ENCODE results near the gene CCNYL1. TPM values are rescaled to one million over a fixed set of nuclear protein-coding genes. Genes with fewer than 3 reads are reported as not detected.

The CCNYL1 gene
- total RNA-seq, 6 experiments from 2014 or later: 7.1 to 11.9 (median 9.4) TPM

DNA sequence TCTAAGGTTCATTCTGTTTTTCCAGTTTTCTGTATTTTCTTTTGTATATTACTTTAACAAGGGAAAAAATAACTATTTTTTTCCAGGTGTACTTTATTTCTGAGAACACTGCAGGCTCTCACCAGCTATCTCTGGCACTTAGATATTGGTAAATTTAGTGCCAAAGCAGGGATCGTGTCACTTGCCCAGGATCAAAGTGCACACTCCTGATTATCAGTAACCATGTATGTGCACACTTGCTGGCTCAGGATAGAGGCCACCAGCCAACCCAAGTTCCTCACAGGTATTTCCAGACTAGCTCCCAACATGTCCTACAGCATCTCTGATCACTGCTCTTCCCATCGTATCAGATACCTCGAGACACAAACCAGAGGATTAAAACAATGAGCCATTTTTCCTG, 64.0 kb downstream of the CCNYL1 start:
- Histone ChIP-seq H3K4me3 (no peak overlapping the region), H3K4me1 (peaks cover 0 to 36% (median 17%) of the 10 kb centered on the region in 4 donors), H3K9me3 (no peaks in the 10 kb centered on the region), H3K27me3 (no peaks in the 10 kb centered on the region), H3K27ac (peak overlapping the region; percentile 17 to 84 (median 49)), H3K36me3 (no peaks in the 10 kb centered on the region)
- intact Hi-C loops (cut with DNase I): no loop called here
- WGBS (ENCODE audit: insufficient coverage, low coverage, low lambda C conversion rate, missing lambda C conversion rate): 25% methylated on average over 3 of the region's 3 CpGs
- DNase-seq: peak; percentile 47 to 87 (median 73)
- peak; percentile 22 for TF ChIP-seq POLR2A (IDR thresholded peaks at IDR 0.05)
- TF ChIP-seq CTCF (IDR thresholded peaks at IDR 0.05): no peak
- ATAC-seq: peak; percentile 73 to 85 (median 82)

- TF ChIP-seq POLR2A (IDR thresholded peaks at IDR 0.05) (no peak), CTCF (IDR thresholded peaks at IDR 0.05) (no peak)
- Histone ChIP-seq H3K9me3 (no peaks in the 10 kb centered on the region), H3K27me3 (no peaks in the 10 kb centered on the region), H3K4me3 (no peak overlapping the region), H3K27ac (peak overlapping the region in 1 of 3 donors; percentile 84), H3K36me3 (no peaks in the 10 kb centered on the region), H3K4me1 (peaks cover 0 to 46% (median 17%) of the 10 kb centered on the region in 4 donors)
- 73% methylated on average over 5 of the region's 6 CpGs for WGBS (ENCODE audit: insufficient coverage, low coverage, low lambda C conversion rate, missing lambda C conversion rate)
- intact Hi-C loops (cut with DNase I): no loop called here
- peak in 2 of 4 donors; percentile 34 to 56 for ATAC-seq
- DNase-seq: peak in 1 of 3 donors; percentile 55
Observed at GRCh38 chr2:207777124-207777523, 65.7 kb downstream of the CCNYL1 start.

- no peak for TF ChIP-seq POLR2A (IDR thresholded peaks at IDR 0.05)
- no peak for TF ChIP-seq CTCF (IDR thresholded peaks at IDR 0.05)
- Histone ChIP-seq H3K36me3 (no peaks in the 10 kb centered on the region), H3K4me1 (peaks cover 0 to 58% (median 22%) of the 10 kb centered on the region in 4 donors), H3K27me3 (no peaks in the 10 kb centered on the region), H3K4me3 (no peak overlapping the region), H3K27ac (no peak overlapping the region), H3K9me3 (no peaks in the 10 kb centered on the region)
- 77% methylated on average over 2 of the region's 4 CpGs for WGBS (ENCODE audit: insufficient coverage, low coverage, low lambda C conversion rate, missing lambda C conversion rate)
- DNase-seq: peak in 1 of 3 donors; percentile 40
- no peak for ATAC-seq
- intact Hi-C loops (cut with DNase I): no loop called here
Observed at GRCh38 chr2:207778298-207778882, 67.0 kb downstream of the CCNYL1 start.

- DNase-seq (no peak), ATAC-seq (no peak)
- no peak overlapping the region for H3K4me3 ChIP-seq
- intact Hi-C loops (cut with DNase I): no loop called here
- no peaks in the 10 kb centered on the region for H3K36me3 ChIP-seq
- TF ChIP-seq CTCF (IDR thresholded peaks at IDR 0.05) (no peak), POLR2A (IDR thresholded peaks at IDR 0.05) (no peak)
- no peak overlapping the region for H3K27ac ChIP-seq
- 78% methylated on average over 7 of the region's 11 CpGs for WGBS (ENCODE audit: insufficient coverage, low coverage, low lambda C conversion rate, missing lambda C conversion rate)
- no peaks in the 10 kb centered on the region for H3K27me3 ChIP-seq
- H3K9me3 ChIP-seq: no peaks in the 10 kb centered on the region
- peaks cover 0 to 58% (median 21%) of the 10 kb centered on the region in 4 donors for H3K4me1 ChIP-seq
Observed at GRCh38 chr2:207779523-207779922, 68.1 kb downstream of the CCNYL1 start.

All from right lobe of liver (tissue), 6 donors.